Hippocampal formation (tissue), 2 donors: ENCODE results near the gene WNT2B.

Experiments
- DNase-seq, 2 donors: peaks; one replicate each; lab custom pipeline; 2025; lab: John Stamatoyannopoulos, UW

WNT2B gene

DNA sequence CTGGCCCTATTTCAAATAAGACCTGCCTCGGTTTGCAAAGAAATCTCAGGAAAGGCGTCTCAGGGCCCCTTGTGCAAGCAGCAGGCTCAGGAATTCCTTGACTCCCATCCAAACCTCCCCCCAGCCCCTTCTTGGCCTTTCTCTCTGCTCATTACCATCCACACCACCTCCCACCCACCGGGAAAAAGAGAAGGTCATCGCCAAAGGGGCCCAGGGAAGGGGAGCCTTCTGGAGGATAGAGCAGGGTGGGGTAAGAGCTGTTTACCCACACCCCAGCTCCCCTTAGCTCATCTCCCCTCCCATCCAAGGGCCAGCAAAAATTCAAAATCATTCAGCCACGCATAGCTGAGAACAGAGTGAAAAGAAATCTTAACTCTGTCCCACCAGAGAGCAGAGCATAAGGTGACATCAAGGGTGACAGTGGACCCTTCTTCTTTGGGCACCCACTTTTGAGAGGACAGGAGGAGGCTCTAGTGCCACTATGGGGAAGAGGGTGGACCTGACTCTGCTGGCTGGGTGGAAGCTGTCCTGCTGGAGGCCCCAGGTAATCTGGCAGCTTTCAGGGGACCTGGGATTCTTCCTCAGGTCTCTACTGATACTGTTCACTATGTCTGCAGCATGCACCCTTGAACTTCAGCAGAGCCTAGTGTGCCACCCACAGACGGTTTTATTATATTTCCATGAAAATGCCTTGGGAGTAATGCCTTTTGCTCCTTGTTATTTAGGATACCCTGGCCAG is 3.9 kb upstream of the WNT2B start:
- no peak for DNase-seq

- no peak for DNase-seq
Measured at GRCh38 chr1:112505400-112505785, 3.4 kb upstream of the WNT2B start.

- DNase-seq: no peak
Measured at GRCh38 chr1:112505878-112506277, 2.9 kb upstream of the WNT2B start.

DNA sequence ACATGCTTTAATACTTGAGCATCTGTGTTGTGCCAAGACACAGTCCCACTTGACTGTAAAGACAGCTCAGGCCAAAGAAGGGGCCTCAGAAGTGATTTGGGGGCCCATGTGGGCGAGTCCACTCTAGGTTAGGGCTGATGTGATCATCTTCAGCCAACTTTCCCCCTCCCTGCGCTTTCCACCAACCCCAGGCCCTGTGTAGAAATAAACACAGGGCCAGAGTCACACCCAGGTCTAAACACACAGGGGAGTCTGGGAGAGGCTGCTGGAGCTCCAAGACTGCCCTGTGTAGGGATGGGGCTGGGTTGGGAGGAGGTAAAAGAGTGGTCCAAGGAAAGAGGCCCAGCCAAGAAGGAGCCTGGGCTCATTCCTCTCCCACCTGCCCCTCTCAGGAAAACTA is 2.5 kb upstream of the WNT2B start:
- DNase-seq: no peak

- DNase-seq: no peak
Measured at GRCh38 chr1:112506731-112507130, 2.0 kb upstream of the WNT2B start.

- no peak for DNase-seq
Measured at GRCh38 chr1:112507336-112507735, 1.4 kb upstream of the WNT2B start.

DNA sequence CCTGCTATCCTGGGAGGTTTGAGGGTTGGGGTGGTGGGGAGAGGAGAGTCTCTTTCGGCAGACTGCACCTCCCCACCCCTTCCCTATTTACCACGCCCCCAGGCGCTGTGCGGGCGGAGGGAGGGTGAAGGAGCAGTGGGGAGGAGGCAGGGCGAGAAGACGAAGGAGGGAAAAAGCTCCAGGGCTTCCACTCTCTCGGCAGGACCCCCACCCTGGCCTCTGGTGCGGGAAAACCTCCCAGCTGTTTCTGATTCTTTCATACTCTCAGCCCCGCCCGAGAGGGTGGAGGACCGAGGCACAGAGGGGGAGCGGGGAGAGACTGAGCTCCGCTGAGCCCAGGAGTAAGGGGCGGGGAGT is 866 bp upstream of the WNT2B start:
- DNase-seq: no peak

DNA sequence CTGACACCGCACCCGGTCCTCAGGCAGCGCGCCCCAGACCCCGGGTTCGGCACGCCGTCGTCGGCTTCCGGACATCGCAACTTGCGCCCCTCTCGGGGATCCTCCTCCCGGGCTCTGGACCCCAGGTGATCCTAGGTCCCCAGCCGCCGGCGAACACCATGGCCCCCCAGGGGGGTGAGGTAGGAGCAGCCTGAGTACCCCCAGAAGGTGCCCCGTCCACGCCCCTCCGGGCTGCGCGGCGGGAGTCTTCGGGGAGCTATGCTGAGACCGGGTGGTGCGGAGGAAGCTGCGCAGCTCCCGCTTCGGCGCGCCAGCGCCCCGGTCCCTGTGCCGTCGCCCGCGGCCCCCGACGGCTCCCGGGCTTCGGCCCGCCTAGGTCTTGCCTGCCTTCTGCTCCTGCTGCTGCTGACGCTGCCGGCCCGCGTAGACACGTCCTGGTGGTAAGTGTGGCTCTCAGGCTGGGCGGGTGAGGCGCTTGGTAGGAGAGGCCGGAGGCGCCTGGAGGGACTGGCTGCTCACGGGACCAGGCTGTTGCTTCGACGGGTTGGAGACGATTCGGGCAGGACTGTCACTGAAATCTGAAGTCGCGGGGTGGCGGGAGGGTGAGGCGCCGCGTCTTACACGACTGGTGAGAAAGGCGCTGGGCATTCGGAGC is 367 bp downstream of the WNT2B start:
- DNase-seq: no peak

DNA sequence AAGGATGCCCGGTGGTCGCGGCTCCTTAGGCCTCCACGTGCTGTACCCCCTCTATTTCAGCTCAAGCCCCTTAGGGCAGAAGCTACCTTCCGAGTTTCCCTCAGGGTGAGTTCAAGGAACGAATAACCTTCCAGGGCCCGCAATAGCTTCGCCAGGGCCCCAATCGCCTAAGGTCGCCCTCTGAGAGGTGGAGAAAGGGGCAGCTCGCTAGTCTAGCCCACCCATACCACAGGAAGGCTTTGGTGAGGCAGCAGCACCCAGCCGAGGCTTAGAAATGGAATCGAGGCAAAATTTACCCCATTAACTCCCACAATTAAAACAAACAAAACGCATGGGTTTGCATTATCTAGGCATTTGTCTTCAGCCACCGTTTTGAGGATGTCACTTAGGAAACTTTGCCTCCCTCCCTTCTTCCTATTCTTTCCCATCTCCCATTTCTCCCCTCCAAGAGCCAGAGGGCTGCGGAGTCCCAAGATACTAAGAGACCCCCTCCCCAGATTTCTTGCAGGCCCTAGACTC is 954 bp downstream of the WNT2B start:
- DNase-seq: no peak

- DNase-seq: no peak
Measured at GRCh38 chr1:112510340-112510739, 1.6 kb downstream of the WNT2B start.

GRCh38 chr1:112511897-112512296 is 3.1 kb downstream of the WNT2B start:
- no peak for DNase-seq

DNA sequence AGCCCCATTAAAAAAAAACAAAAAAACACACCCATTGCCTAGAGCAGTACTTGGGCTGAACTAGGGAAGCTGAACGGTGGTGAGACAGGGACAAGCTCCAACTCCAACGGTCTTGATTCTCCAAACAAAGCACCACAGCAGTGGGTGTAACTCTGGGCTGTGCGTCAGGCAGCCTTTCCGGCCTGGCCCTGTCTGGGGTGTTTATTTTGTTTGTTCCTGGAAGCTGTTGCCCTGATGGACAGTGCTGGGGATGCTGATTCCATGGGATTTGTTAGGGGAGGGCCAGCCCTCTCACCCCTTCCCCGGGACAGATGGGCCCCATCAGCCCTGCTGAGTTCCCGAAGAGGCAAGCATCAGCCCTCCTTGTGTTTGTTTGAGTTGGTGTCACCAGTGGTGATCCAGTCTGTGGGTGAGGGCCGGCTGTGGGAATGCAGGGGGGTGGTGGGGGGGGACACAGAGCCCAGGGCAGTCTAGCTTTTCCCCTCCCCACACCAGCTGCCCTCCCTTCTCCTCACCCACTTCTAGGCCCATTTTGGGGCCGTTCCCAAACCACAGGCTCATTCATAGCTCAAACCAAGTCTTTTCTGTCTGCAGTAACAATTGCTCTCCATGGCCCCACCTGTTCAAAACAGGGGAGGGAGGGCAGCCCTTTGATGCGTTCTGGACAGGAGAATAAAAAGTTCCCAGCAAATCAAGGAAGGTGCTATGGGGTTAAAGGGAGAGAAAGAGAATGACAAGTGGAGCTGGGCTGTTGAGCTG is 4.5 kb downstream of the WNT2B start:
- DNase-seq: no peak

DNA sequence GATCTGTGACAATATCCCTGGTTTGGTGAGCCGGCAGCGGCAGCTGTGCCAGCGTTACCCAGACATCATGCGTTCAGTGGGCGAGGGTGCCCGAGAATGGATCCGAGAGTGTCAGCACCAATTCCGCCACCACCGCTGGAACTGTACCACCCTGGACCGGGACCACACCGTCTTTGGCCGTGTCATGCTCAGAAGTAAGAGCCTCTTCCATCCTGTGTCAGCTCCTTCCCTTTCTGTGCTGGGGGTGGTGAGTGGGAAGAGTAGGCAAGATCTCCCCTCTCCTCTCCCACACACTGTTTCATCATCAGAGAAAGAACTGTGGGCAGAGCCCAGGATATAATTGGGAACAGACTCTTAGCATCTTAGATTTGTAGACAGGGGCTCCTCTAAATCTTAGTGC is 6.1 kb downstream of the WNT2B start:
- no peak for DNase-seq

DNA sequence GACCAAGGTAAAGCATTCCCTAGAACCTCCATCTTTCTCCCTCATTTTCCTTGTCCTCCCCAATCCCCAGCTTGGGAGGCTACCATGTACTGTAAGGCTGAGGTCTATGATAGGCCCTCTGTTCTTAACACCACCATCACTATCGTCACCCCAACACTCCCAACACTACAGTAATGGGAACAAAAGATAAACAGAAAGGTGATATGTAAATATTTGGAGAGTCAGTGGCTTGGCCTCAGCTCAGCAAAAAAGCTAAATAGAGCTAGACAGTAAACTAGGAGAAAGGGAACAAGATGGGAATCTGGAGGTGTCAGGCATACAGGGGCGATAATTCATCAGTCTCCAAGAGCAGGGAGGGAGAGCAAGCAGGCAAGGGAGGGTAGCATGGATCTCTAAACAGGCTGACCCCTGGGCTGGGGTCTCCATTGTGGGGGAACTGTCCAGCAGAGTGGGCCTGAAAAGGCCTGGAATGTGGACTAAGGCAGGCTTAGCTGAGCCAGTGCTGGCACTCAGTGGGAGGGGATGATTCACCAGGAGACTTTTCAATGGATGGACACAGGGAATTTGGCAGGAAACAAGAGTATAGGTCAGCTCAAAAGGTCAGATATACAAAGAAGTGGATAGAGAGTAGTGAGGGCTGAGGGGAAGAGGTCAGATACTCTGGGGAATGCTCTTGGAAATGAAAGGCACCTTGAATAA is 6.7 kb downstream of the WNT2B start:
- DNase-seq: no peak

GRCh38 chr1:112516141-112516540 is 7.4 kb downstream of the WNT2B start:
- no peak for DNase-seq

- DNase-seq: no peak
Measured at GRCh38 chr1:112517231-112517630, 8.5 kb downstream of the WNT2B start.

DNA sequence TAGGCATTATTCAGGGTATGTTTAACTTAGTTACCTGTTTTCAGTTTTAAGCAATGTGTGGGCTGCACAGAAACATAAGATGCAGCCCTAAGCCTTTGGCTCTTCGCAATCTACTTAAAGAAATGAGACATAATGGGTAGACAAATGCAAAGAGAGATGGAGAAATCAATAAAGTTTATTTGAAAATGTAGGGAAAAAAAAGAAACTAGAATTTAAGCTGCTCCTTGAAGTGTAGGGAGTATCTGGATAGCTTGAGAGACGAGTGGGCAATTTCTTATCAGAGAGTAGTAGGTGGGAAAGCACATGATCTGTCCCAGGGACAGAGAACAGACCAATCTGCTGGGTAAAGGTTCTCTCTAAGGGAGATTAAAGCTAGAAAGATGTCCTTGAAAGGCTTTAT is 8.9 kb downstream of the WNT2B start:
- no peak for DNase-seq

DNA sequence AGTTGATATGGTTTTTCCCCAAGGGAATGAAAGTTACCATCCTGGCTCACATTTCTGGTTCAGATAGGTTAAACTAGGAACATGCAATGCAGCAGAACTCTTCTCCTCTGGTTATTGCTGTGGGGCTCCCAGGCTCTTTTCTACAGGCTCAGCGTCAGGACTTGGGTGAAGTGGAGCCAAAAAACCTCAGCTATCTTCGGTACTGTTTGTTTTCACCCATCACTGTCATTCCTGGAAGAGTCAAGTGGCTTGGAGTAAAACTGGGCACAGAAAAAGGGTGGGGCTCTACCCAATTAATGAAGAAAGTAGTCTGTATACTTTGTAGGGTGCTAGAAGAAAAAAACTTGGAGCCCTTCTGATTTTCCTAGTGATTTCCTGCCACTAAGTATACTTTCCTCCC is 9.4 kb downstream of the WNT2B start:
- no peak for DNase-seq

DNA sequence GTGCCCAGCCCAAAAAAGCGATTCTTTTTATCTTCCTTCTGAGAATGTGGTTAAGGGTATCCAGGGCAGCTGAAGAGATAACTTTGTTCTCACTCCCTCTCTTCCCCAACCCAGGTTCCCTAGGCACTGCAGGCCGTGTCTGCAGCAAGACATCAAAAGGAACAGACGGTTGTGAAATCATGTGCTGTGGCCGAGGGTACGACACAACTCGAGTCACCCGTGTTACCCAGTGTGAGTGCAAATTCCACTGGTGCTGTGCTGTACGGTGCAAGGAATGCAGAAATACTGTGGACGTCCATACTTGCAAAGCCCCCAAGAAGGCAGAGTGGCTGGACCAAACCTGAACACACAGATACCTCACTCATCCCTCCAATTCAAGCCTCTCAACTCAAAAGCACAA is 11.4 kb downstream of the WNT2B start:
- no peak for DNase-seq

GRCh38 chr1:112522621-112523020 is 13.9 kb downstream of the WNT2B start:
- no peak for DNase-seq

DNA sequence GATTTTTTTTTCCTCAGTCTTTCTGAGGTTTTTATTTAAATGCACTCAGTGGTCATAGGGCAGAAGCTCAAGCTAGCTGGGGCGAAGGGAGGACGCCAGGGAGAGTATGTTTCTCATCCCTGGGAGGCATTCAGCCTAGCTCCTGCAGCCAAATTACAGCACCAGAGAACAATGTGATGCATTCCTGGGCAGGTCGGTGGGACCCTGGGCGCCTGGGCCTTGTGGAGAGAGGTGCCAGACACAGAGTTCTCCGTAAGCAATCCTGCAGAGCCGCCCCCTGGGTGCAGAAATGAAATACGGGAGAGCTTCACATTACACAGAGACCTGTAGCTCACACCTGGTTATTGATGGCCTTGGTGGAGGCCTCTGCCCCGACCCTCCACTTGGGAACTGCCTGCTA is 15.5 kb downstream of the WNT2B start:
- no peak for DNase-seq

DNA sequence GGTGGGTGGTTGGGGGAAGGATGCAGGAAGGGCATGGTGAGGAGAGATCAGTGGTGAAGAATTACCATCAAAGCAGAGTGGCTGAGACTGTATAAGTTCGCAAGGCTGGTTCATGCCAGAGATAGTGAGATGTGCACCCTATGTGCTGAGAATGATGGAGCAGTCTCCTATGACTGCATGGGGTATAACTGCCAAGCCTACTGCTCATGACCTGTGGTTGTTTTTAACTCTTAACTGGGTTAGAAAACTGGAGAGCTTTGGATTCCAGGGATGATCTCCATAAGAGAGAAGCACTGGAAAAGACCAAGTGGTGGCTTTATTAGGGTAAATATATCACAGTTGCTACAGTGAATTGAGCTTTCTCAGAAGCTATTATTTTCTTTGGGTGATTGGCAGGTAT is 16.2 kb downstream of the WNT2B start:
- no peak for DNase-seq
